Measurements from ENCODE around the gene LRGUK.

Gene LRGUK

GRCh38 chr7:134210227-134210626, 83.1 kb downstream of the LRGUK start:
- Histone ChIP-seq H3K9me2 (replicated peaks; ENCODE audit: insufficient read depth, low read length) (no peaks in the 10 kb centered on the region), H3K36me3 (replicated peaks; ENCODE audit: insufficient read depth, low read length) (no peaks in the 10 kb centered on the region), H2AFZ (ENCODE audit: low read length) (no peak overlapping the region), H3K4me2 (ENCODE audit: low read depth, low read length) (no peak overlapping the region), H3K4me3 (ENCODE audit: low read length) (no peak overlapping the region), H3K27ac (ENCODE audit: low read length) (no peak overlapping the region), H3K27me3 (replicated peaks; ENCODE audit: insufficient read depth, low read length) (no peaks in the 10 kb centered on the region), H3F3A (ENCODE audit: insufficient read depth, low read length) (no peaks in the 10 kb centered on the region), H3K4me1 (ENCODE audit: low read length) (no peaks in the 10 kb centered on the region), H3K9me3 (replicated peaks; ENCODE audit: insufficient read depth, low read length) (no peaks in the 10 kb centered on the region), H3K9ac (ENCODE audit: low read length) (no peak overlapping the region), H3K79me2 (ENCODE audit: low read length) (no peaks in the 10 kb centered on the region), H4K20me1 (ENCODE audit: insufficient read depth, low read length) (no peaks in the 10 kb centered on the region)
- no peak for DNase-seq
- TF ChIP-seq EZH2phosphoT487 (IDR thresholded peaks at IDR 0.05; ENCODE audit: low read length) (no peak), EZH2 (optimal IDR thresholded peaks at IDR 0.05; ENCODE audit: low read depth, low read length) (no peak), CTCF (IDR thresholded peaks at IDR 0.05; ENCODE audit: low read length) (no peak)

GRCh38 chr7:134210976-134211663, 84.0 kb downstream of the LRGUK start:
- Histone ChIP-seq H3K4me3 (ENCODE audit: low read length) (no peak overlapping the region), H3K27ac (ENCODE audit: low read length) (no peak overlapping the region), H3K27me3 (replicated peaks; ENCODE audit: insufficient read depth, low read length) (no peaks in the 10 kb centered on the region), H3K4me1 (ENCODE audit: low read length) (no peaks in the 10 kb centered on the region), H3K9me3 (replicated peaks; ENCODE audit: insufficient read depth, low read length) (no peaks in the 10 kb centered on the region), H2AFZ (ENCODE audit: low read length) (no peak overlapping the region), H3F3A (ENCODE audit: insufficient read depth, low read length) (no peaks in the 10 kb centered on the region), H4K20me1 (ENCODE audit: insufficient read depth, low read length) (no peaks in the 10 kb centered on the region), H3K9ac (ENCODE audit: low read length) (no peak overlapping the region), H3K36me3 (replicated peaks; ENCODE audit: insufficient read depth, low read length) (no peaks in the 10 kb centered on the region), H3K79me2 (ENCODE audit: low read length) (no peaks in the 10 kb centered on the region), H3K9me2 (replicated peaks; ENCODE audit: insufficient read depth, low read length) (no peaks in the 10 kb centered on the region), H3K4me2 (ENCODE audit: low read depth, low read length) (no peak overlapping the region)
- TF ChIP-seq EZH2 (optimal IDR thresholded peaks at IDR 0.05; ENCODE audit: low read depth, low read length) (no peak), EZH2phosphoT487 (IDR thresholded peaks at IDR 0.05; ENCODE audit: low read length) (no peak), CTCF (IDR thresholded peaks at IDR 0.05; ENCODE audit: low read length) (no peak)
- no peak for DNase-seq

GRCh38 chr7:134211817-134212216, 84.7 kb downstream of the LRGUK start:
- no peaks in the 10 kb centered on the region for H3K4me1 ChIP-seq (ENCODE audit: low read length)
- H3K9ac ChIP-seq (ENCODE audit: low read length): no peak overlapping the region
- H3K27me3 ChIP-seq (replicated peaks; ENCODE audit: insufficient read depth, low read length): no peaks in the 10 kb centered on the region
- no peak overlapping the region for H2AFZ ChIP-seq (ENCODE audit: low read length)
- H3F3A ChIP-seq (ENCODE audit: insufficient read depth, low read length): no peaks in the 10 kb centered on the region
- no peak overlapping the region for H3K4me2 ChIP-seq (ENCODE audit: low read depth, low read length)
- H3K9me3 ChIP-seq (replicated peaks; ENCODE audit: insufficient read depth, low read length): no peaks in the 10 kb centered on the region
- no peaks in the 10 kb centered on the region for H3K79me2 ChIP-seq (ENCODE audit: low read length)
- H3K9me2 ChIP-seq (replicated peaks; ENCODE audit: insufficient read depth, low read length): no peaks in the 10 kb centered on the region
- no peaks in the 10 kb centered on the region for H4K20me1 ChIP-seq (ENCODE audit: insufficient read depth, low read length)
- no peak for DNase-seq
- TF ChIP-seq CTCF (IDR thresholded peaks at IDR 0.05; ENCODE audit: low read length): no peak
- TF ChIP-seq EZH2 (optimal IDR thresholded peaks at IDR 0.05; ENCODE audit: low read depth, low read length): no peak
- no peak for TF ChIP-seq EZH2phosphoT487 (IDR thresholded peaks at IDR 0.05; ENCODE audit: low read length)
- H3K27ac ChIP-seq (ENCODE audit: low read length): no peak overlapping the region
- H3K4me3 ChIP-seq (ENCODE audit: low read length): no peak overlapping the region
- H3K36me3 ChIP-seq (replicated peaks; ENCODE audit: insufficient read depth, low read length): no peaks in the 10 kb centered on the region
